SK-N-MC (cell line): Measurements from ENCODE around the gene ZNF652.

ENCODE experiments used
- EZH2 ChIP-seq: fragments of 200-600 bp; sonication (generic); IDR thresholded peaks from one replicate; pipeline ENCODE4 v1.6.1; 2017; ENCODE audit warnings: antibody characterized with exemption
- POLR2AphosphoS5 ChIP-seq: IDR thresholded peaks from 2 replicates; pipeline ENCODE4 v1.6.1; 2012; ENCODE audit warnings: mild to moderate bottlenecking, low read depth, low read length, borderline replicate concordance

GRCh38 chr17:49297141-49297540 lies 64.9 kb downstream of the ZNF652 start:
- no peak for TF ChIP-seq EZH2
- TF ChIP-seq POLR2AphosphoS5, result no peak
